Gastrocnemius medialis (tissue), 4 donors: ENCODE results near the gene HDAC5.

Experiments
- POLR2A ChIP-seq, 2 donors: fragments of 450-650 bp; IDR thresholded peaks; one replicate each; pipeline ENCODE4 v1.6.1; 2017; ENCODE audit warnings: antibody characterized with exemption in 2 of 2, mild to moderate bottlenecking in 2 of 2, moderate library complexity in 2 of 2
- TF ChIP-seq, protein P1 (sequence below), 5 experiments: fragments of 450-650 bp in 3 of 5; fragments of 200-600 bp in 2 of 5; sonication (generic) in 2 of 5; IDR thresholded peaks in 4 of 5; conservative IDR thresholded peaks in 1 of 5; 1 replicate in 4 of 5; 2 replicates in 1 of 5; pipeline ENCODE4 v1.5.1; 2016 to 2019; ENCODE audit warnings: antibody characterized with exemption in 5 of 5, mild to moderate bottlenecking in 3 of 5, moderate library complexity in 3 of 5

DNA sequence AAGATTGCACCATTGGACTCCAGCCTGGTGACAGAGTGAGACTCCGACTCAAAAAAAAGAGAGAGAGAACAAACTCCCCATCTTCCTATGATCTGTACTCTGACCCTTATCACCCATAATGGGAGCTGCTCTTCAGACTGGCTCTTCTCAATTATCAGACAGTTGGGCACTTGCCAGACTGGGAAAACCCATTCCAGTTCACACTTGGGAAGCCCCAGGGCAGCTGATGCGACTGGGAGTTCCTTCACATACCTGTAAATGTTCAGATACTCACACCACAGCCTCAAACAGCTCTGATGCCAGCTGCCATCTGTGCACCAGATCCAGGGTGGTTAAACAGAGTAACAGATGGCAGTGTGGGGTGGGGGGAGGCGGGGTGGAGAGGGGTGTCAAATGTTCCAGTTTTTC, 84.8 kb downstream of the HDAC5 start:
- TF ChIP-seq, protein P1, sequence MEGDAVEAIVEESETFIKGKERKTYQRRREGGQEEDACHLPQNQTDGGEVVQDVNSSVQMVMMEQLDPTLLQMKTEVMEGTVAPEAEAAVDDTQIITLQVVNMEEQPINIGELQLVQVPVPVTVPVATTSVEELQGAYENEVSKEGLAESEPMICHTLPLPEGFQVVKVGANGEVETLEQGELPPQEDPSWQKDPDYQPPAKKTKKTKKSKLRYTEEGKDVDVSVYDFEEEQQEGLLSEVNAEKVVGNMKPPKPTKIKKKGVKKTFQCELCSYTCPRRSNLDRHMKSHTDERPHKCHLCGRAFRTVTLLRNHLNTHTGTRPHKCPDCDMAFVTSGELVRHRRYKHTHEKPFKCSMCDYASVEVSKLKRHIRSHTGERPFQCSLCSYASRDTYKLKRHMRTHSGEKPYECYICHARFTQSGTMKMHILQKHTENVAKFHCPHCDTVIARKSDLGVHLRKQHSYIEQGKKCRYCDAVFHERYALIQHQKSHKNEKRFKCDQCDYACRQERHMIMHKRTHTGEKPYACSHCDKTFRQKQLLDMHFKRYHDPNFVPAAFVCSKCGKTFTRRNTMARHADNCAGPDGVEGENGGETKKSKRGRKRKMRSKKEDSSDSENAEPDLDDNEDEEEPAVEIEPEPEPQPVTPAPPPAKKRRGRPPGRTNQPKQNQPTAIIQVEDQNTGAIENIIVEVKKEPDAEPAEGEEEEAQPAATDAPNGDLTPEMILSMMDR (IDR thresholded peaks at IDR 0.05 in 4 of 5, conservative IDR thresholded peaks at IDR 0.05 in 1 of 5) = no peak
- no peak for TF ChIP-seq POLR2A (IDR thresholded peaks at IDR 0.05)
